Measurements from ENCODE around the gene SP5.
"Not testable (repeated sequence)": the region's sequence is repeated elsewhere in the genome, so short reads cannot be mapped to it uniquely, and the experiment has no call there.

Gene SP5

DNA sequence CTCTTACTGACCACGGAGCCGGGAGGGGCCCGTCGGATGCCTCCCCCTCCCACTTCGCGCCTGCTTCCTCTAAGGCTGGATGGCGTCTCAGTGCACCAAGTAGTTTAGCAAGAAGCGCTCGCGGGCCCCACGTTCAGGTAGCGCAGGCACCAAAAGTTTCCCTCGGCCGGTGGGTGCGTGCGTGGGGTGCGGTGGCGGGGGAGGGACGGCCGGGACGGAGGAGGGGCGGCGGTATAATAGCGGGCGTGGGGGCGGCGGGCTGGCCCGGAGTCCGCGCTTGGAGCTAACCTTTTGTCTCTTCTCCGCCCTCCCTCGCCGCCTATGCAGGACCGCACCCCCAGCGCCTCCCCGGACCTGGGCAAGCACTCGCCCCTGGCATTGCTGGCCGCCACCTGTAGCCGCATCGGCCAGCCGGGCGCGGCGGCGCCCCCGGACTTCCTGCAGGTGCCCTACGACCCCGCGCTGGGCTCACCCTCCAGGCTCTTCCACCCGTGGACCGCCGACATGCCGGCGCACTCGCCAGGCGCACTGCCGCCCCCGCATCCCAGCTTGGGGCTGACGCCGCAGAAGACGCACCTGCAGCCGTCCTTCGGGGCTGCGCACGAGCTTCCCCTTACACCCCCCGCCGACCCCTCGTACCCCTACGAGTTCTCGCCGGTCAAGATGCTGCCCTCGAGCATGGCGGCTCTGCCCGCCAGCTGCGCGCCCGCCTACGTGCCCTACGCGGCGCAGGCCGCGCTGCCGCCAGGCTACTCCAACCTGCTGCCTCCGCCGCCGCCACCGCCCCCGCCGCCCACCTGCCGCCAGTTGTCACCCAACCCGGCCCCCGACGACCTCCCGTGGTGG is 1.0 kb downstream of the SP5 start:
- CTCF ChIA-PET = interaction anchor here (0.5 to 1.4 kb wide), 2 partner anchors 11 to 457 kb away, joined by 3 read pairs; no protein-coding TSS in a partner anchor
- peak; percentile 35 for DNase-seq
- H3K4me3 Mint-ChIP-seq = peak overlapping the region; percentile 37
- no peaks in the 10 kb centered on the region for H3K9me3 Mint-ChIP-seq
- H3K4me1 Mint-ChIP-seq = peaks cover 30% of the 10 kb centered on the region
- H3K36me3 Mint-ChIP-seq = peaks cover 3% of the 10 kb centered on the region
- peaks cover 84% of the 10 kb centered on the region for H3K27me3 Mint-ChIP-seq
- H3K27ac Mint-ChIP-seq = no peak overlapping the region

DNA sequence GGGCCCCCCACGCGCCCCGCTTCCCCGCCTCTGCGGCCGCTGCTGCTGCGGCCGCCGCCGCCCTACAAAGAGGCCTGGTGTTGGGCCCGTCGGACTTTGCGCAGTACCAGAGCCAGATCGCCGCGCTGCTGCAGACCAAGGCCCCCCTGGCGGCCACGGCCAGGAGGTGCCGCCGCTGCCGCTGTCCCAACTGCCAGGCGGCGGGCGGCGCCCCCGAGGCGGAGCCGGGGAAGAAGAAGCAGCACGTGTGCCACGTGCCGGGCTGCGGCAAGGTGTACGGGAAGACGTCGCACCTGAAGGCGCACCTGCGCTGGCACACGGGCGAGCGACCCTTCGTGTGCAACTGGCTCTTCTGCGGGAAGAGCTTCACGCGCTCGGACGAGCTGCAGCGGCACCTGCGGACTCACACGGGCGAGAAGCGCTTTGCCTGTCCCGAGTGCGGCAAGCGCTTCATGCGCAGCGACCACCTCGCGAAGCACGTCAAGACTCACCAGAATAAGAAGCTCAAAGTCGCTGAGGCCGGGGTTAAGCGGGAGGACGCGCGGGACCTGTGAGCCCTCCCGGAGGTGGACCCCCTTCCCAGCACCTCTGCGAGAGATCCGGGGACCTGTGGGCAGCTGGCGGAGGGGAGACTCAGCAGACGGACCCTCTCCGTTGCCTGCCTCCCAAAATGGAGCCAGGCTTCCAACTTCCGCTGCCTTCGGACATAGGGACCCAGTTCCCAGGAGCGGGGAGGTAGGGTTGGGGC is 1.9 kb downstream of the SP5 start:
- Mint-ChIP-seq H3K27me3 (peaks cover 76% of the 10 kb centered on the region), H3K4me3 (peak overlapping the region; percentile 7), H3K27ac (peak overlapping the region; percentile 1), H3K4me1 (peaks cover 27% of the 10 kb centered on the region), H3K9me3 (no peaks in the 10 kb centered on the region), H3K36me3 (peaks cover 3% of the 10 kb centered on the region)
- DNase-seq = peak; percentile 38
- CTCF ChIA-PET = interaction anchor here (0.6 to 1.0 kb wide), 4 partner anchors 8 to 404 kb away, joined by 3 to 7 read pairs (median 4); no protein-coding TSS in a partner anchor

DNA sequence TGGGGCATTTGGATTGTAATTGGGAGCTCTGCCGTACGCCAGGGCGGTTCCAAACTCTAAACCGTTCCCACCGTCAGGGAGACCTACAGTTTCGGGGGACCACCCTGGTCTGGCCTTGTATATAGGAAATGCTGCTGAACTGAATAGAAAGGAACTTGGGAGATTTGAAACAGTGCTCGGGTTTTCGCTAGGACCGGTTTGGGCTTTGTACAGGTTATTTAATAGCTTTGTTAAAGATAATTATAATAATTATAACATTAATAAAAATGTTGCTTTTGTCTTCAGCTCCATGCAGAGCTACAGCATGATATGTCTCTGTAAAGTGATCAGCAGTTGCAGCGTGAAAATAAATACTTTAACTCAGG is 2.4 kb downstream of the SP5 start:
- H3K36me3 Mint-ChIP-seq = peaks cover 3% of the 10 kb centered on the region
- no peaks in the 10 kb centered on the region for H3K9me3 Mint-ChIP-seq
- no peak overlapping the region for H3K4me3 Mint-ChIP-seq
- H3K4me1 Mint-ChIP-seq = peaks cover 22% of the 10 kb centered on the region
- peak overlapping the region; percentile 1 for H3K27ac Mint-ChIP-seq
- DNase-seq = no peak
- CTCF ChIA-PET = interaction anchor here (0.6 to 1.0 kb wide), 4 partner anchors 9 to 404 kb away, joined by 3 to 7 read pairs (median 4); no protein-coding TSS in a partner anchor
- peaks cover 70% of the 10 kb centered on the region for H3K27me3 Mint-ChIP-seq

DNA sequence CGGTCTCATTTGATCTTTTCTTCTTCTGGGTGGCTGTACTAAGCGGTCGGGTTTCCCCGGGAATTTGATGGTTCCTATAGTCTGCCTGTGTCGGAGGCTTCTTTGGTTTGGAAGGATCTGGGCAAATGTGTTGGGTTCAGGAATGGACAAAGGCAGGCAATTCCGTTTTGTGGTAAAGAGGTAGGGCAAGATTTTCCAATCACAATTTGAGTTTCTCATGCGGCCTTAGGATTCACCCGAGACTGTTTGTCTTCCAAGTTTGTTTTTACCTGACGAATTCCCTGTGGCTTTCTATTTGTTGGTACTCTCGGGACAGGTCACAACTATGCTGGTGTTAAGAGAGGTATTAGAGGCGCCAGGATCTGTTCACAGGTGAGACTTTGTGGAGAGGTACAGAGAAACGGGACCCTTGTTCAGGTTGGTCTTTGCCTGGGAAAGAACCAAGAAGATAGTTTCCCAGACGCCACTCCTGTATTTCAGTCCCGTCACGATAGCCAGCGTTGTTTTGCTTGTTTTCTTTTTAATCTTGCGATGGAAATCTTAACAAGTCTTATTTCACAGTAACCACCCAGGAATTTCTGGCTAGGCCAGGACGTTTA is 3.0 kb downstream of the SP5 start:
- no peak for DNase-seq
- CTCF ChIA-PET = interaction anchor here (0.9 to 1.0 kb wide), 2 partner anchors 9 to 95 kb away, joined by 4 to 7 read pairs; no protein-coding TSS in a partner anchor
- peaks cover 3% of the 10 kb centered on the region for H3K36me3 Mint-ChIP-seq
- peaks cover 21% of the 10 kb centered on the region for H3K4me1 Mint-ChIP-seq
- H3K9me3 Mint-ChIP-seq = no peaks in the 10 kb centered on the region
- H3K27me3 Mint-ChIP-seq = peaks cover 65% of the 10 kb centered on the region
- H3K27ac Mint-ChIP-seq = no peak overlapping the region
- H3K4me3 Mint-ChIP-seq = no peak overlapping the region

DNA sequence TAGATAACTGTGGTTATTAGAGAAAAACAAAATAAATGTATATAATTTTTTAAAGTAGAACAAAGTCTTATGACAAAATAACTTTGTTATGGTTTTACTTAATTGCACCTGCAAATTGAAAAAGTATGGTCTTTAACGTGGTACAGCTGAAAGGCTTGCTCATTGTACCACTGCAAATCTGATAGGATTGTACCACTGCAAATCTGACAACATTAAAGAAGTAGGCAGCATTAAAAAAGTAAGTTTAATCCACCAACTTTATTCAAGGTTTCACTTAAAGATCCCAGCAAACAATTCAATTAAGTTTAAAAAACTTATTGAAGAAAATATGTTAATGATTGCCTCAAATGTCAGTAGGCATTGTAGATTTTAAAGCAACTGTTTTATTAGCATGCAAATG is 4.7 kb downstream of the SP5 start:
- no peak for DNase-seq
- H3K27ac Mint-ChIP-seq = no peak overlapping the region
- H3K9me3 Mint-ChIP-seq = no peaks in the 10 kb centered on the region
- peaks cover 3% of the 10 kb centered on the region for H3K36me3 Mint-ChIP-seq
- peaks cover 19% of the 10 kb centered on the region for H3K4me1 Mint-ChIP-seq
- H3K27me3 Mint-ChIP-seq = peaks cover 58% of the 10 kb centered on the region
- CTCF ChIA-PET = interaction anchor here (1.1 kb wide), 1 partner anchor 396 kb away, joined by 4 read pairs; no protein-coding TSS in a partner anchor
- H3K4me3 Mint-ChIP-seq = no peak overlapping the region

DNA sequence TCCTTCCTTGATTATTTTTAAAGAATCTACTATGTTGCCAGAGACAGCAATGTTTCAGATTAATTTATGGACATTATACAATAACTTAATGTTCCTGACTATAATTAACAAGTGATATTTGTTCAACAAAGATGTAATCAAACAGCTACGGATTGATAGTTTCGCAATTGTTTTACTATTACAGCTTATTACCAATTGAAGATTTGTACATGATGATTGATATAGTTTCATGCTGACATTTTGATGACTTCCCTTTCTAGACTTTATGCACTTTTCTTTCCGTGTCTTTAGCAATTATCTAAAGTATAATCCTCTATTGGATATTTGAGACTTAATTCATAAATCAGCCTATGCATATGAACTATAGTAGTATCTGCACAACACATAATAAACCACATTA is 6.5 kb downstream of the SP5 start:
- Mint-ChIP-seq H3K9me3 (no peaks in the 10 kb centered on the region), H3K4me1 (peaks cover 11% of the 10 kb centered on the region), H3K4me3 (no peak overlapping the region), H3K27ac (no peak overlapping the region), H3K27me3 (peaks cover 49% of the 10 kb centered on the region), H3K36me3 (peaks cover 1% of the 10 kb centered on the region)
- CTCF ChIA-PET = interaction anchor here (1.7 kb wide), 1 partner anchor 89 kb away, joined by 5 read pairs; no protein-coding TSS in a partner anchor
- no peak for DNase-seq

DNA sequence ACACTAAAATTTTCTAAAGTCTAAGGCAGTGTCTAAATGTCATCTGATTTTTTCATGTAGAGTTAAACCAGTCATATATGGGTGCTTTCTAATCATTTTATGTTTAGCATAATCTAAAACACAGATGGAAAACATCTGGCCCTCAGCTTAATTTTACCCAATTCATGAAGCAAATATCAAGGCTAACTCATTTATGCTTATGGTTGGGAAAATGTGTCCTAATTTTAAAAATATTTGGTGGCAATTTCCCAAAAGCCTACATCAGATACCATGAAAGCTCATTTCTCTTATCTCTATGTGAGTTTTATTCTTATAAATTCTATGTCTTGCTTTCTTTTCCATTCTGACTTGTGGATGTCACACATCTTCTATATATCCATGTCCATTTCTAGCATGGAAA is 7.2 kb downstream of the SP5 start:
- DNase-seq = no peak
- Mint-ChIP-seq H3K4me3 (no peak overlapping the region), H3K9me3 (no peaks in the 10 kb centered on the region), H3K27me3 (peaks cover 43% of the 10 kb centered on the region), H3K4me1 (peaks cover 7% of the 10 kb centered on the region), H3K27ac (no peak overlapping the region), H3K36me3 (no peaks in the 10 kb centered on the region)
- CTCF ChIA-PET = interaction anchor here (1.7 kb wide), 1 partner anchor 88 kb away, joined by 5 read pairs; no protein-coding TSS in a partner anchor

DNA sequence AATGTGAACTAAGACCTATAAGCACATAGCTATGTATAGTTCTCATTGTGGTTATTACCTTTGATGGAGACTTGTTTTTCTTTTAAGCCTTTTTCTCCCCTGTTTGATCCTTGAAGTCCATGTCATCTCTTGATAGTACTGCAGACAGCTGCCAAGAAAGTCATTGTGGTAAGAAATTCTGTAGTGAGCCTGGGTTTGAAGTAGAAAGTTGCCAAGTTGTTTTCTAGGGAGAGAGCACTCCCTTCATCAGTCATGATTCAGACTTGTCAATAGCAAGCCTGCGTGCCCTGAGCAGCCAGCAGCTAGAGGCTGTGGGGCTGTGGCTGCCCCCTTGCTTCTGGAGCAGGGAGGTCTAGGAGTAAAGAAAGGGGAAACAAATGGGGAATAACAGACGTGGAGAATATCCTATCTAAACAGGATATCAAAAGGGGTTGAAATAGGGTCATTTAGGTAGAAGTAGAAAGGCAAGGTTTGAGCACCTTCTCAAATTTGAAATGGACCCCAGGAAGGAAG is 8.4 kb downstream of the SP5 start:
- Mint-ChIP-seq H3K27me3 (peaks cover 36% of the 10 kb centered on the region), H3K27ac (no peak overlapping the region), H3K36me3 (no peaks in the 10 kb centered on the region), H3K4me1 (no peaks in the 10 kb centered on the region), H3K9me3 (no peaks in the 10 kb centered on the region), H3K4me3 (no peak overlapping the region)
- CTCF ChIA-PET = no interaction called here
- no peak for DNase-seq

DNA sequence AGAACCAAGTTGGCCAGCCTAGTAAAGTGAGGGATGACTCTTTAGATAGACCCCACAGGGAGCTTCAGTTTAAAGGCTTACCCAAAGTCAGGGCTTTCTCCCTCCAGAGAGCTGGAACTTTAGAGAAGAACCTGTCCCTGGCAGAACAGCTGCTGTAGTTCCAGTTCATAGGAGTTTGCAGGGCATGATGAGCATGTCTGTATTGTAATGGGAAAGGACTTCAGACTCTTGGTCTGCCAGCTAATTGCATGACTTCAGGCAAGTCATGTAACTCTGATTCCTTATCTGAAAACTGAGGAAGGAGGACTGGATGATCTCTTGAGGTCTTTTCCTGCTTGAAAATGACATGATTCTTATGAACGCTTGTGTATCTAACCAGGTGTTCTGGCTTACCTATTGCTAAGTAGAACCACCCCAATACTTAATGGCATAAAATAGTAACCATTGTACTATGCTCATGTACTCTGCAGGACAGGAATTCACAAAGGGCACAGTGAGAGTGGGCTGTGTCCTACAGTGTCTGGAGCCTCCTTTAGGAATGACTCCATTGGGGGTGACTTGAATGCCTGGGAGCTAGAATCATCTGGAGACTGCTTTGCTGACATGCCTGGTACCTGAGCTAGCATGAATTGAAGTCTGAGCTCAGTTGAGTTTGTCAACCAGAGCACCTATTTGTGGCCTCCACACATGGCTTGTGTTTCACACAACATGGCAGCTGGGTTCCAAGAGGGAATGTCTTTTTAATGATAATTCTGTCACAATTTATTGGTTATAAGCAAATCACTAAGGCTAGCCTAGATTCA is 18.9 kb downstream of the SP5 start:
- CTCF ChIA-PET = no interaction called here
- Mint-ChIP-seq H3K27ac (no peak overlapping the region), H3K36me3 (no peaks in the 10 kb centered on the region), H3K4me1 (no peaks in the 10 kb centered on the region), H3K9me3 (no peaks in the 10 kb centered on the region), H3K27me3 (peaks cover 38% of the 10 kb centered on the region), H3K4me3 (no peak overlapping the region)
- no peak for DNase-seq

DNA sequence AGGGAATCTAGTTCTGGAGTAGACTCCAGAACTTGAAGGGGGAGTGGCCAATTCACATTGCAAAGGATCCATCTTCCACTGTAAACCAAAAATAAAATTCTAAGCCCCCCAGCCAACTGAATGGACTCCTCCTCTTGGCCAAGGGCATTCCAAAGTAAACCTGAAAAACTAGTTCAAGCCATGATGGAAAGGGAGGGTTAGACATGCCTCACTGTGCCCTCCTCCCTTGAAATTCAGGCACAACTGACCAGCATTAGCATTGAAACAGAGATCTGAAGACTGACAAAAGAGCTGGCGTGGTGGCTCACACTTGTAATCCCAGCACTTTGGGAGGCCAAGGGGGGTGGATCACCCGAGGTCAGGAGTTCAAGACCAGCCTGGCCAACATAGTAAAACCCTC is 19.5 kb downstream of the SP5 start:
- H3K27ac Mint-ChIP-seq, H3K4me1 Mint-ChIP-seq, H3K9me3 Mint-ChIP-seq, H3K4me3 Mint-ChIP-seq, H3K36me3 Mint-ChIP-seq, CTCF ChIA-PET, DNase-seq: not testable (repeated sequence)
- H3K27me3 Mint-ChIP-seq = peaks cover 38% of the 10 kb centered on the region

DNA sequence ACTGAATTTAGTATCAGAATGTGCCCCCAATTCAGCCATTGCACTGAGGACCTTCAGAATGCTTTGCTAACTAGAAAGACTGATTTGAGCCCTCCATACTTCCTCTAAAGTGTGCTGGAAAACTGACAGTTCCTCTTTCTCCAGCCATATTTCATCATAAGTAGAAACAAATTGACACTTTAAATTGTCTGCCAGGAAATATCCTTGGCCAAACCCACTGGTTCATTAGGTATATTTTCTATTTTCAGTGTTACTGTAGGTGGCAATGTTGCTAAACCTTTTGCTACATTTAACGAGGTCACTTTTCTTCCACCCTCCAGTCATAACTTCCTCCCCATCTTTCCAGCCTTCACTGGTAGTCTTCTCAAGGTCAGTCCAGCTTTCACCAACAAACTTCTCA is 21.5 kb downstream of the SP5 start:
- Mint-ChIP-seq H3K4me1 (no peaks in the 10 kb centered on the region), H3K9me3 (no peaks in the 10 kb centered on the region), H3K27me3 (peaks cover 31% of the 10 kb centered on the region), H3K27ac (no peak overlapping the region), H3K4me3 (no peak overlapping the region), H3K36me3 (no peaks in the 10 kb centered on the region)
- DNase-seq = no peak
- CTCF ChIA-PET = no interaction called here

DNA sequence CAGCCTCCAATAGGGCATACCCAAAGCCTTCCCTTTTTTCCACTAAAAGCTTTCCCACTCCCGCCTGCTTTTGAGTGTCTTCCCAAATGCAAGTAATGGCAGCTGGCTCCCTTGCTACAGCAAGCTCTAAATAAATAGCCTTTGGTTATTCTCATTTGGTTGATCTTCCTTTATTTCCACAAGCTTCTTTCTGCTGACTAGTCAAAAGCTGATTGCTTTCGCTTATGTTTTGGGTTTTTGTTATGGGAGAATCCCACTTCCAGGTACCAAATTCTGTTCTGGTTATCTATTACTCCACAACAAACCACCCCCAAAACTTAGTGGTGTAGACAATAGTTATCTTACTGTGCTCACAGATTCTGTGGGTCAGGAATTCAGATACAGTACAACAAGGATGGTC is 22.3 kb downstream of the SP5 start:
- Mint-ChIP-seq H3K27ac (no peak overlapping the region), H3K4me3 (no peak overlapping the region), H3K27me3 (peaks cover 29% of the 10 kb centered on the region), H3K36me3 (no peaks in the 10 kb centered on the region), H3K9me3 (no peaks in the 10 kb centered on the region), H3K4me1 (no peaks in the 10 kb centered on the region)
- no peak for DNase-seq
- CTCF ChIA-PET = no interaction called here

DNA sequence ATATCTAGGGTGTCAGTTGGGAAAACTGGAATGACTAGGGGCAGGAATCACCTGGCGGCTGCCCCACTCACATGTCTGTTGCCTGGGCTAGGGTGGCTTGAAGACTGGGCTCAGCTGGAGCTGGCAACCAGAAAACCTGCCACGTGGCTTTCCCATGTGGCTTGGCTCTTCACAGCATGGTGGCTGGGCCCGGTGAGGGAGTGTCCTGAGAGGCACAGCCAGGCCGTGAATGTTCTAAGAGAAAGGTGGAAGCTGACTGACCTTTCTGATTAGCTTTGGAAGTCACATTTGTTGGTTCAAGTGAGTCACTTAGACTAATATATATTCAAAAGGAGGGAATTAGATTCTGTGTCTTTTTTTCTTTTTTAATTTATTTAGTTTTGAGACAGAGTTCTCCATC is 22.7 kb downstream of the SP5 start:
- no peak overlapping the region for H3K27ac Mint-ChIP-seq
- DNase-seq = no peak
- H3K4me1 Mint-ChIP-seq = no peaks in the 10 kb centered on the region
- CTCF ChIA-PET = no interaction called here
- no peak overlapping the region for H3K4me3 Mint-ChIP-seq
- H3K36me3 Mint-ChIP-seq = no peaks in the 10 kb centered on the region
- no peaks in the 10 kb centered on the region for H3K9me3 Mint-ChIP-seq
- H3K27me3 Mint-ChIP-seq = peaks cover 27% of the 10 kb centered on the region
